Liver (tissue), 9 donors: ENCODE data around the gene CCDC86. TPM values are rescaled to one million over a fixed set of nuclear protein-coding genes. Genes with fewer than 3 reads are reported as not detected.

Experiments used
- DNase-seq: peaks from one replicate; pipeline ENCODE4 v3.0.0-alpha.2; 2017; ENCODE audit warnings: low spot score
- H3K27ac ChIP-seq, 2 donors: one replicate each; pipeline ENCODE4 v1.7.0; 2013; ENCODE audit warnings: inconsistent platforms in 2 of 2, low read length in 2 of 2, control low read depth in 1 of 2, low read depth in 1 of 2, mild to moderate bottlenecking in 1 of 2
- H3K27me3 ChIP-seq, 4 donors: one replicate each; pipeline versions ENCODE4 v1.6.1 to v1.7.0; 2013; ENCODE audit warnings: low read length in 3 of 4, inconsistent platforms in 1 of 4, mild to moderate bottlenecking in 1 of 4, moderate library complexity in 1 of 4; ENCODE audit not compliant: control insufficient read depth in 4 of 4, insufficient read depth in 4 of 4
- H3K36me3 ChIP-seq, 4 donors: one replicate each; pipeline versions ENCODE4 v1.6.1 to v1.7.0; 2013; ENCODE audit warnings: low read length in 3 of 4, mild to moderate bottlenecking in 3 of 4, low read depth in 1 of 4, moderate library complexity in 1 of 4; ENCODE audit not compliant: control insufficient read depth in 4 of 4, insufficient read depth in 3 of 4
- H3K4me1 ChIP-seq, 4 donors: one replicate each; pipeline versions ENCODE4 v1.6.1 to v1.7.0; 2013; ENCODE audit warnings: low read length in 3 of 4, mild to moderate bottlenecking in 3 of 4, moderate library complexity in 1 of 4; ENCODE audit not compliant: control insufficient read depth in 4 of 4, insufficient read depth in 4 of 4
- H3K4me3 ChIP-seq, 3 donors: one replicate each; pipeline versions ENCODE4 v1.6.1 to v1.7.0; 2013; ENCODE audit warnings: low read length in 3 of 3, control low read depth in 1 of 3, low read depth in 1 of 3, mild to moderate bottlenecking in 1 of 3
- H3K9ac ChIP-seq, 2 donors: one replicate each; pipeline ENCODE4 v1.7.0; 2013; ENCODE audit warnings: low read length in 2 of 2, mild to moderate bottlenecking in 2 of 2, moderate library complexity in 2 of 2, control low read depth in 1 of 2, low read depth in 1 of 2
- H3K9me3 ChIP-seq, 4 donors: one replicate each; pipeline versions ENCODE4 v1.6.1 to v1.7.0; 2013; ENCODE audit warnings: low read length in 3 of 4; ENCODE audit not compliant: control insufficient read depth in 4 of 4
- ATF3 ChIP-seq: IDR thresholded peaks from 2 replicates; pipeline ENCODE4 v1.6.1; 2016; ENCODE audit warnings: antibody characterized with exemption
- CTCF ChIP-seq: fragments of 150-350 bp; IDR thresholded peaks from 2 replicates; pipeline ENCODE4 v1.5.1; 2017; ENCODE audit warnings: improper control_type of control experiment, low read depth, low read length; ENCODE audit not compliant: missing input control
- EGR1 ChIP-seq, 2 donors: IDR thresholded peaks; 2 replicates each; pipeline ENCODE4 v1.6.1; 2016 to 2018; ENCODE audit warnings: antibody characterized with exemption in 2 of 2, low read depth in 2 of 2
- FOXA1 ChIP-seq: IDR thresholded peaks from 2 replicates; pipeline ENCODE4 v1.6.1; 2016; ENCODE audit warnings: antibody characterized with exemption
- FOXA2 ChIP-seq: IDR thresholded peaks from 2 replicates; pipeline ENCODE4 v1.6.1; 2016; ENCODE audit warnings: antibody characterized with exemption
- GABPA ChIP-seq, 2 donors: IDR thresholded peaks in 1 of 2; conservative IDR thresholded peaks in 1 of 2; 2 replicates each; pipeline ENCODE4 v1.6.1; 2016; ENCODE audit warnings: antibody characterized with exemption in 2 of 2, mild to moderate bottlenecking in 1 of 2, moderate library complexity in 1 of 2
- HNF4A ChIP-seq, 2 donors: conservative IDR thresholded peaks; 2 replicates each; pipeline ENCODE4 v1.6.1; 2016; ENCODE audit warnings: antibody characterized with exemption in 2 of 2, mild to moderate bottlenecking in 2 of 2
- HNF4G ChIP-seq: IDR thresholded peaks from 2 replicates; pipeline ENCODE4 v1.6.1; 2016; ENCODE audit warnings: antibody characterized with exemption
- JUND ChIP-seq, 2 donors: IDR thresholded peaks; 2 replicates each; pipeline ENCODE4 v1.6.1; 2016; ENCODE audit warnings: antibody characterized with exemption in 2 of 2
- MAX ChIP-seq: IDR thresholded peaks from 2 replicates; pipeline ENCODE4 v1.6.1; 2016; ENCODE audit warnings: antibody characterized with exemption
- NR2F2 ChIP-seq: IDR thresholded peaks from 2 replicates; pipeline ENCODE4 v1.6.1; 2016; ENCODE audit warnings: antibody characterized with exemption
- RAD21 ChIP-seq, 2 donors: IDR thresholded peaks; 2 replicates each; pipeline ENCODE4 v1.6.1; 2016; ENCODE audit warnings: antibody characterized with exemption in 2 of 2, mild to moderate bottlenecking in 2 of 2
- RXRA ChIP-seq, 2 donors: IDR thresholded peaks; 2 replicates each; pipeline ENCODE4 v1.6.1; 2017 to 2018; ENCODE audit warnings: antibody characterized with exemption in 2 of 2, mild to moderate bottlenecking in 1 of 2
- SP1 ChIP-seq: IDR thresholded peaks from 2 replicates; pipeline ENCODE4 v1.6.1; 2018; ENCODE audit warnings: antibody characterized with exemption, mild to moderate bottlenecking
- TAF1 ChIP-seq: conservative IDR thresholded peaks from 2 replicates; pipeline ENCODE4 v1.6.1; 2016; ENCODE audit warnings: antibody characterized with exemption, mild to moderate bottlenecking
- YY1 ChIP-seq: IDR thresholded peaks from 2 replicates; pipeline ENCODE4 v1.6.1; 2016; ENCODE audit warnings: antibody characterized with exemption, mild to moderate bottlenecking
- ZBTB33 ChIP-seq: IDR thresholded peaks from 2 replicates; pipeline ENCODE4 v1.6.1; 2016; ENCODE audit warnings: antibody characterized with exemption
- WGBS: extraction: QIAGEN DNeasy Blood & Tissue Kit; methylation state at CpG from one replicate; pipeline ENCODE4 v1.1.7; 2013; 5-methylcytosine and 5-hydroxymethylcytosine counted together
- polyA plus RNA-seq, 2 donors: library from polyadenylated mRNA; stranded (reverse) in 1 of 2; unstranded in 1 of 2; fragments of 200-250 nt in 1 of 2; fragments of >200 nt in 1 of 2; fragmentation: Nextera tagmentation in 1 of 2; extraction: Ambion mirVana in 1 of 2; gene quantifications; one replicate each; pipeline versions ENCODE4 v1.2.1 to v1.2.3, GENCODE V29; 2013 to 2015
- total RNA-seq, 2 donors: library from RNA; depleted of rRNA; stranded (reverse); fragments of >200 nt; gene quantifications; one replicate each; pipeline ENCODE4 v1.2.3, GENCODE V29; 2014
- TF ChIP-seq, protein P1 (sequence below): IDR thresholded peaks from 2 replicates; pipeline ENCODE4 v1.6.1; 2016; ENCODE audit warnings: antibody characterized with exemption, mild to moderate bottlenecking
- donor health status: healthy.
- donor health status: healthy.
- donor health status: healthy.
- donor health status: healthy.
- donor health status: healthy.

Gene CCDC86
- total and polyA plus RNA-seq, 4 donors, result 5.0 to 9.4 (median 5.7) TPM

GRCh38 chr11:60863550-60864521 is 21.9 kb downstream of the CCDC86 start:
- Histone ChIP-seq H3K36me3 (no peaks in the 10 kb centered on the region), H3K4me3 (no peak overlapping the region), H3K9me3 (no peaks in the 10 kb centered on the region), H3K4me1 (no peaks in the 10 kb centered on the region), H3K9ac (no peak overlapping the region), H3K27ac (no peak overlapping the region), H3K27me3 (no peaks in the 10 kb centered on the region)
- TF ChIP-seq FOXA2, result no peak
- TF ChIP-seq ZBTB33, result no peak
- no peak for TF ChIP-seq RAD21 (IDR thresholded peaks at IDR 0.05)
- TF ChIP-seq ATF3, result no peak
- TF ChIP-seq, protein P1, sequence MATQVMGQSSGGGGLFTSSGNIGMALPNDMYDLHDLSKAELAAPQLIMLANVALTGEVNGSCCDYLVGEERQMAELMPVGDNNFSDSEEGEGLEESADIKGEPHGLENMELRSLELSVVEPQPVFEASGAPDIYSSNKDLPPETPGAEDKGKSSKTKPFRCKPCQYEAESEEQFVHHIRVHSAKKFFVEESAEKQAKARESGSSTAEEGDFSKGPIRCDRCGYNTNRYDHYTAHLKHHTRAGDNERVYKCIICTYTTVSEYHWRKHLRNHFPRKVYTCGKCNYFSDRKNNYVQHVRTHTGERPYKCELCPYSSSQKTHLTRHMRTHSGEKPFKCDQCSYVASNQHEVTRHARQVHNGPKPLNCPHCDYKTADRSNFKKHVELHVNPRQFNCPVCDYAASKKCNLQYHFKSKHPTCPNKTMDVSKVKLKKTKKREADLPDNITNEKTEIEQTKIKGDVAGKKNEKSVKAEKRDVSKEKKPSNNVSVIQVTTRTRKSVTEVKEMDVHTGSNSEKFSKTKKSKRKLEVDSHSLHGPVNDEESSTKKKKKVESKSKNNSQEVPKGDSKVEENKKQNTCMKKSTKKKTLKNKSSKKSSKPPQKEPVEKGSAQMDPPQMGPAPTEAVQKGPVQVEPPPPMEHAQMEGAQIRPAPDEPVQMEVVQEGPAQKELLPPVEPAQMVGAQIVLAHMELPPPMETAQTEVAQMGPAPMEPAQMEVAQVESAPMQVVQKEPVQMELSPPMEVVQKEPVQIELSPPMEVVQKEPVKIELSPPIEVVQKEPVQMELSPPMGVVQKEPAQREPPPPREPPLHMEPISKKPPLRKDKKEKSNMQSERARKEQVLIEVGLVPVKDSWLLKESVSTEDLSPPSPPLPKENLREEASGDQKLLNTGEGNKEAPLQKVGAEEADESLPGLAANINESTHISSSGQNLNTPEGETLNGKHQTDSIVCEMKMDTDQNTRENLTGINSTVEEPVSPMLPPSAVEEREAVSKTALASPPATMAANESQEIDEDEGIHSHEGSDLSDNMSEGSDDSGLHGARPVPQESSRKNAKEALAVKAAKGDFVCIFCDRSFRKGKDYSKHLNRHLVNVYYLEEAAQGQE, result no peak
- TF ChIP-seq JUND (IDR thresholded peaks at IDR 0.05), result no peak
- TF ChIP-seq CTCF, result no peak
- no peak for TF ChIP-seq YY1
- TF ChIP-seq MAX, result no peak
- TF ChIP-seq NR2F2, result no peak
- no peak for TF ChIP-seq HNF4A (conservative IDR thresholded peaks at IDR 0.05)
- no peak for TF ChIP-seq TAF1
- TF ChIP-seq RXRA (IDR thresholded peaks at IDR 0.05), result no peak
- no peak for TF ChIP-seq FOXA1
- TF ChIP-seq GABPA (IDR thresholded peaks at IDR 0.05 in 1 of 2, conservative IDR thresholded peaks at IDR 0.05 in 1 of 2), result no peak
- TF ChIP-seq SP1, result no peak
- TF ChIP-seq HNF4G, result no peak
- no peak for TF ChIP-seq EGR1 (IDR thresholded peaks at IDR 0.05; ENCODE audit: low read depth in 2 of 2)
- WGBS, result 82% methylated on average over 16 of the region's 16 CpGs
- DNase-seq, result no peak
